Measurements from ENCODE around the gene SESN3.

SESN3 gene

GRCh38 chr11:95242091-95242844 lies 11.3 kb upstream of the SESN3 start:
- TF ChIP-seq CTCF (IDR thresholded peaks at IDR 0.05; ENCODE audit: low read length), result no peak
- no peak for TF ChIP-seq EZH2 (IDR thresholded peaks at IDR 0.05; ENCODE audit: borderline replicate concordance, low read length)
- no peaks in the 10 kb centered on the region for H3K79me2 ChIP-seq (ENCODE audit: insufficient read depth, low read length)
- no peaks in the 10 kb centered on the region for H3K27me3 ChIP-seq (ENCODE audit: insufficient read depth, low read length)
- no peak overlapping the region for H3K9ac ChIP-seq (ENCODE audit: low read length)
- no peak overlapping the region for H3K4me2 ChIP-seq (ENCODE audit: low read length)
- H3K4me1 ChIP-seq (ENCODE audit: insufficient read depth, low read length, severe bottlenecking), result peaks cover 10% of the 10 kb centered on the region
- no peaks in the 10 kb centered on the region; the same call in 1 of the 2 replicates for H3F3A ChIP-seq (ENCODE audit: insufficient read depth, low read length)
- no peaks in the 10 kb centered on the region for H3K36me3 ChIP-seq (ENCODE audit: insufficient read depth, low read length)
- H3K9me3 ChIP-seq (ENCODE audit: low read length), result no peaks in the 10 kb centered on the region
- no peak overlapping the region for H2AFZ ChIP-seq (ENCODE audit: low read length)
- H3K9me2 ChIP-seq (ENCODE audit: low read depth, low read length), result no peaks in the 10 kb centered on the region
- no peak overlapping the region for H3K4me3 ChIP-seq (ENCODE audit: low read depth, low read length, poor library complexity, severe bottlenecking)
- H3K27ac ChIP-seq (ENCODE audit: low read depth, low read length, poor library complexity, severe bottlenecking), result no peak overlapping the region
- H4K20me1 ChIP-seq (ENCODE audit: insufficient read depth, low read length), result no peaks in the 10 kb centered on the region

GRCh38 chr11:95241681-95242081 lies 10.7 kb upstream of the SESN3 start:
- Histone ChIP-seq H2AFZ (ENCODE audit: low read length) (no peak overlapping the region), H3K36me3 (ENCODE audit: insufficient read depth, low read length) (no peaks in the 10 kb centered on the region), H3K79me2 (ENCODE audit: insufficient read depth, low read length) (no peaks in the 10 kb centered on the region), H3K4me1 (ENCODE audit: insufficient read depth, low read length, severe bottlenecking) (peaks cover 10% of the 10 kb centered on the region), H3K27ac (ENCODE audit: low read depth, low read length, poor library complexity, severe bottlenecking) (no peak overlapping the region), H4K20me1 (ENCODE audit: insufficient read depth, low read length) (no peaks in the 10 kb centered on the region), H3K4me2 (ENCODE audit: low read length) (no peak overlapping the region), H3F3A (ENCODE audit: insufficient read depth, low read length) (no peaks in the 10 kb centered on the region), H3K9me3 (ENCODE audit: low read length) (no peaks in the 10 kb centered on the region), H3K4me3 (ENCODE audit: low read depth, low read length, poor library complexity, severe bottlenecking) (no peak overlapping the region), H3K9me2 (ENCODE audit: low read depth, low read length) (no peaks in the 10 kb centered on the region), H3K9ac (ENCODE audit: low read length) (no peak overlapping the region), H3K27me3 (ENCODE audit: insufficient read depth, low read length) (no peaks in the 10 kb centered on the region)
- TF ChIP-seq CTCF (IDR thresholded peaks at IDR 0.05; ENCODE audit: low read length), result no peak
- no peak for TF ChIP-seq EZH2 (IDR thresholded peaks at IDR 0.05; ENCODE audit: borderline replicate concordance, low read length)

- Histone ChIP-seq H2AFZ (ENCODE audit: low read length) (no peak overlapping the region), H3K9me2 (ENCODE audit: low read depth, low read length) (no peaks in the 10 kb centered on the region), H3K9ac (ENCODE audit: low read length) (no peak overlapping the region), H3K9me3 (ENCODE audit: low read length) (no peaks in the 10 kb centered on the region), H3K27ac (ENCODE audit: low read depth, low read length, poor library complexity, severe bottlenecking) (no peak overlapping the region), H3K36me3 (ENCODE audit: insufficient read depth, low read length) (no peaks in the 10 kb centered on the region), H3K4me3 (ENCODE audit: low read depth, low read length, poor library complexity, severe bottlenecking) (no peak overlapping the region), H3K4me1 (ENCODE audit: insufficient read depth, low read length, severe bottlenecking) (peaks cover 10% of the 10 kb centered on the region), H3F3A (ENCODE audit: insufficient read depth, low read length) (no peaks in the 10 kb centered on the region), H4K20me1 (ENCODE audit: insufficient read depth, low read length) (no peaks in the 10 kb centered on the region), H3K4me2 (ENCODE audit: low read length) (no peak overlapping the region), H3K27me3 (ENCODE audit: insufficient read depth, low read length) (no peaks in the 10 kb centered on the region), H3K79me2 (ENCODE audit: insufficient read depth, low read length) (no peaks in the 10 kb centered on the region)
- TF ChIP-seq EZH2 (IDR thresholded peaks at IDR 0.05; ENCODE audit: borderline replicate concordance, low read length) (no peak), CTCF (IDR thresholded peaks at IDR 0.05; ENCODE audit: low read length) (no peak)
Measured at GRCh38 chr11:95239871-95240649, 9.1 kb upstream of the SESN3 start.
